HG03558 (cell line): ENCODE measurements around the gene ZC2HC1C.

Experiments
- ATAC-seq: cut with Tn5 transposase; IDR thresholded peaks from one replicate; pipeline ENCODE4 v1.9.1; 2021; ENCODE audit warnings: moderate number of reproducible peaks; ENCODE audit not compliant: unreplicated experiment; ENCODE audit errors: extremely low read depth

The ZC2HC1C gene

GRCh38 chr14:75088566-75089373, 19.3 kb downstream of the ZC2HC1C start:
- no peak for ATAC-seq

GRCh38 chr14:75090353-75090752, 20.9 kb downstream of the ZC2HC1C start:
- ATAC-seq, result no peak

GRCh38 chr14:75091251-75091650, 21.8 kb downstream of the ZC2HC1C start:
- no peak for ATAC-seq

GRCh38 chr14:75092698-75093097, 23.3 kb downstream of the ZC2HC1C start:
- ATAC-seq, result no peak

GRCh38 chr14:75094896-75095295, 25.5 kb downstream of the ZC2HC1C start:
- ATAC-seq, result no peak

GRCh38 chr14:75095690-75096089, 26.2 kb downstream of the ZC2HC1C start:
- ATAC-seq, result no peak

GRCh38 chr14:75096959-75097358, 27.5 kb downstream of the ZC2HC1C start:
- ATAC-seq, result no peak

GRCh38 chr14:75098212-75098611, 28.8 kb downstream of the ZC2HC1C start:
- ATAC-seq, result no peak

- ATAC-seq, result no peak
Measured at GRCh38 chr14:75098682-75099081, 29.2 kb downstream of the ZC2HC1C start.

- ATAC-seq, result no peak
Measured at GRCh38 chr14:75101491-75101890, 32.0 kb downstream of the ZC2HC1C start.

- no peak for ATAC-seq
Measured at GRCh38 chr14:75107186-75107585, 37.7 kb downstream of the ZC2HC1C start.

- no peak for ATAC-seq
Measured at GRCh38 chr14:75109877-75110276, 40.4 kb downstream of the ZC2HC1C start.

GRCh38 chr14:75113932-75114539, 44.6 kb downstream of the ZC2HC1C start:
- no peak for ATAC-seq

GRCh38 chr14:75119056-75119455, 49.6 kb downstream of the ZC2HC1C start:
- no peak for ATAC-seq

- no peak for ATAC-seq
Measured at GRCh38 chr14:75120541-75121291, 51.3 kb downstream of the ZC2HC1C start.

- no peak for ATAC-seq
Measured at GRCh38 chr14:75121552-75121951, 52.1 kb downstream of the ZC2HC1C start.

GRCh38 chr14:75123991-75124390, 54.5 kb downstream of the ZC2HC1C start:
- ATAC-seq, result no peak

GRCh38 chr14:75125617-75126016, 56.2 kb downstream of the ZC2HC1C start:
- ATAC-seq, result no peak

- ATAC-seq, result no peak
Measured at GRCh38 chr14:75126121-75126544, 56.7 kb downstream of the ZC2HC1C start.

- ATAC-seq, result no peak
Measured at GRCh38 chr14:75126679-75127473, 57.4 kb downstream of the ZC2HC1C start, which contains the start of gene NEK9. Gene NEK9 (minus strand): TSS chr14:75127048. CDS start chr14:75126921, 127 bp downstream.
